GM21515 (cell line): ENCODE data around the gene DMD.
"Not testable (repeated sequence)": the region's sequence is repeated elsewhere in the genome, so short reads cannot be mapped to it uniquely, and the experiment has no call there.

Experiments used
- ATAC-seq: cut with Tn5 transposase; IDR thresholded peaks from one replicate; pipeline ENCODE4 v1.9.1; 2021; ENCODE audit not compliant: unreplicated experiment

Gene DMD

DNA sequence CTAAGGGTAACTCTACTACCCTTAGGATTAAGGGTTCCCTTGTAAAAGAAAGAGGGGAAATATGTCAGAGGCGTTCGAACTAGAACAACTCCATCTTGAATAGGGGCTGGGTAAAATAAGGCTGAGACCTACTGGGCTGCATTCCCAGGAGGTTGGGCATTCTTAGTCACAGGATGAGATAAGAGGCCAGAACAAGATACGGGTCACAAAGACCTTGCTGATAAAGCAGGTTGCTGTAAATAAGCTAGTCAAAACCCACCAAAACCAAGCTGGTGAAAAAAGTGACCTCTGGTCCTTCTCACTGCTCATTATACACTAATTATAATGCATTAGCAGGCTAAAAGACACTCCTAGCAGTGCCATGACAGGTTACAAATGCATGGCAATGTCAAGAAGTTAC, 922.0 kb downstream of the DMD start:
- no peak for ATAC-seq

GRCh38 chrX:32281853-32282252, 929.5 kb downstream of the DMD start:
- ATAC-seq: no peak

DNA sequence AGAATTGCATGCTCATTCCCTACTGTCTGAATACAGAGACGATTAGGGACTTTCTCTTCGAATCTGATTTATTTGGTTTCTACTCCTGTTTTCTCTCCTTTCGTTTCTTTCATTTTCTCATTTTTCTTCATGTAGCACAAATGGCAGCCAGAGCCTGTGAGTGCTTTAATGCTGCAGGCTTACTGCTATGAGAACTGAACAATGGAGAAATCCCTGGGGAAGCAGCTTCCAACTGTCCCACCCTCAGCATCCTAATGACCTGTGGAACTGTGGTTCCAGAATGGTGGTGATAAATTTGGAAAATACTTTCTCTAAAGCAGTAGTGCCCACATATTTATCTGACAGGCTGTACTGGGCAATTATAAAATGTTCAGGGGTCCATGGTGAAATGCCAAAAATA, 930.4 kb downstream of the DMD start:
- no peak for ATAC-seq

DNA sequence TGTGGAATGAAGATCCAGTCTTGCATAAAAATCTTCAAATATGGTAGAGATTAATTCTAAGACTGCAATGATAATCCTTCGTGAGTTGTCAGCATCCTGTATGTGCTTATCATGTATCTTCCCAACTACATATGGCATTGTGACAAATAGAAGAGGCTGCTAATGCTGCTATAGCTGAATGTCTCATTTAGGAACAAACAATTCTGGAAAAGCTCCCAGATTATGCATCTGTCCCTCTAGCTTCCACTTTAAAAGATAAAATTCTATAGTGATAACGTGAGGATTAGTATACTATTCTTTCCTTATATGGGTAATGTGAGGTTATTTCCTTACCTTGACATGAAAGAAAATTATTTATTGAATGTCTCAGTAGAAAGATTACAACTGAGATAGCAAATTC, 930.9 kb downstream of the DMD start:
- ATAC-seq: no peak

GRCh38 chrX:32276153-32276552, 935.2 kb downstream of the DMD start:
- ATAC-seq: no peak

- ATAC-seq: no peak
Measured at GRCh38 chrX:32269866-32270265, 941.5 kb downstream of the DMD start.

DNA sequence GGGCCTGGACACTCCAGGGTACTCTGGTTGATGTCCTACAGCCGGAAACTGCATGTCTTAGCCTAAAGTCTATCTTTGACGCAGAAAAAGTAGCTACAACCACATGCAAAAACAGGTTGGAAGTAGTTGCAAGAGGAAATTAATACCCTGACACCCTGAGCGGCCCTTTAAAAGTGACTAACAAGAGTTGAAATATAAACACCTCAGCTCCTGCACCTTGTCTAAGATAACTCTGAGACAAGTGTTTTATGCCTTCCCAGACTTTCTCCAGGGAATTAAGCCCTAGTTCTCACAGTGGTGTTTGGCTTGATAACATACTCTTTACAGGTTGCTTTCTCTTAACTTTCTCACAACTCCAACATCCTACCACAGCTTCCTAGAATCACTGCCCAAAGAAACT, 943.1 kb downstream of the DMD start:
- ATAC-seq: no peak

- ATAC-seq: no peak
Measured at GRCh38 chrX:32267796-32268195, 943.6 kb downstream of the DMD start.

DNA sequence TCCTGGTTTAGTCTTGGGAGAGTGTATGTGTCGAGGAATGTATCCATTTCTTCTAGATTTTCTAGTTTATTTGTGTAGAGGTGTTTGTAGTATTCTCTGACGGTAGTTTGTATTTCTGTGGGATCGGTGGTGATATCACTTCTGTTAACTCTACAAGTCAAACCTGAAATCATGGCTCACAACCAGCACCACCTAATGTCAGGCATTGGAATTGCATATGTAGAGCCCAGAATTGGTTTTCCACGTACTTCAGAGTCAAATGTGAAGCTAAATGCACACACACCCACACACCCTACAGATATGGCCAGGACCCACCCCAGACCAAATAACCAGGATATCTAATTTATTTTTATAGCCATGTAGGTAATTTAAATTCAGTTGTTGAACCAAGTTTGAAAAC, 964.7 kb downstream of the DMD start:
- not testable (repeated sequence) for ATAC-seq

DNA sequence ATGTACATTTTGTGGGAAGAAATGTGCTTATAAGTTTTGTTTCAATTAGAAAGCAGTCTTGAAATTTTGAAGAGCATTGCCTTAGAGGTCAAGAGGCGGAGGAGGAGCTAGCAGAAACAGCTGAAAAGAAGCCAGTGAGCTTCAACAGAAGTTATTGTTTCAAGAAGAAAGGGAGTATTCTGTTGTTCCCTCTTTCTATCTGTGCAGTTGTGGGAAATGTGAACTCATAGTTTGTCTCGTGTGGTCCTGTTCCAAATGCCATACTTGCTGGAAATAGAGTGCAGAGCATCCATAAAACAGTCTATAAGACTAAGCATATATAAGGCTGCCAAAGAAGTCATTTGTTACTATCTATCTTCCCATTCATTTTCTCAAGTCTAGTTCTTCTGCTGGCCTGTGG, 1015.7 kb downstream of the DMD start:
- no peak for ATAC-seq

GRCh38 chrX:32191316-32191715, 1020.0 kb downstream of the DMD start:
- ATAC-seq: no peak

DNA sequence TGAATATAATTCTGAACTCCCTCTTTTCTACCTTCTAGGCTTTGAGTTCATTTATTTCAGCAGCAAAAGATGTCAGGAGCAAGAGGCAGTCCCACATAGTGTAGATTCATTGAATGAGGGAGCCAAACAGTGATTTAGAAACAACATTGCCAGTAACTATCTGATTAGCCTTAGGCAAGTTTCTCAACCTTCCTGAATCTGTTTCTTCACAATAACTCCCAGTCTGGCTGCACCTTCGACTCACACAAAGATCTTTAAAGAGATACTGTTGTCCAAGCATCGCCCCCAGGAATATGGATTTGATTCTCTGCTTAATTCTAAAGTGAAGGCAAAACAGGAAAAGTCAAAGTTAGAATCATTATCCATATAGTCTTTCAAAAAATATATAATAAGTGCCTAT, 1026.2 kb downstream of the DMD start:
- no peak for ATAC-seq

DNA sequence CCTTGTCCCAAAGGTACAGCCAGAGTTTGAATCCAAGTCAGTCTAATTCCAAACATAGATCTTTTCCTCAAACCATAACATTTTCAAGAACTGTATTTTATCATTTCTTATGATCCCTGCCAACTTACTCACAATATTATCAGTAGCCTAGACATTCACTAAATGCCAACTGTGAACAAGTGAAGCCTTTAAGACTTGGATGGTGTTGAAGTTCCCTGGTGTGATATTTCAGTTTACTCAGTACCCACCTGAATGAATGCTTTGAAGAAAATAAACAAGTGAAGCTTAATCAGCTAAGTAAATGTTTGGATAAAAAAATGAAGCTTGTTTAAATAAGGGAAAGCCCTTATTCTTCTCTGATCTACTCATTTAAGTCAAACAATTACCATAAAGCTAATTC, 1028.3 kb downstream of the DMD start:
- ATAC-seq: no peak

- no peak for ATAC-seq
Measured at GRCh38 chrX:32176510-32176909, 1034.8 kb downstream of the DMD start.

DNA sequence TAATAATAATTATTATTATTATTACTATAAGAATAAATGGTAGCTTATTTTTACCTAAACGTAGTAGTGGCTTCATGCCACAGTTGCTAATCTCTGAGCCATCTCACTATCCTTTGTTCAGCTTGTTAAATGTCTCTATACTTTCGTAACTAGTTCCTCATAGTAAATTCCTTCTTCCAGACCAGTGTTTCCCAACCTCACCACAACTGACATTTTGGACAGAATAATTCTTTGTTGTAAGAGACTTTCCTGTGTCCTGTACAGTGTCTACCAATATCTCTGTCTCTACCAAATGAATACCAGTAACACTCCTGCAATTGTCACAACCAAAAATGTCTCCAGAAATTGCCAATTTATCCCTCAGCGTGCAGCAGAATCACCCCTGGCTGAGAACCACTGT, 1040.9 kb downstream of the DMD start:
- ATAC-seq: no peak

- no peak for ATAC-seq
Measured at GRCh38 chrX:32155044-32155638, 1056.2 kb downstream of the DMD start.

DNA sequence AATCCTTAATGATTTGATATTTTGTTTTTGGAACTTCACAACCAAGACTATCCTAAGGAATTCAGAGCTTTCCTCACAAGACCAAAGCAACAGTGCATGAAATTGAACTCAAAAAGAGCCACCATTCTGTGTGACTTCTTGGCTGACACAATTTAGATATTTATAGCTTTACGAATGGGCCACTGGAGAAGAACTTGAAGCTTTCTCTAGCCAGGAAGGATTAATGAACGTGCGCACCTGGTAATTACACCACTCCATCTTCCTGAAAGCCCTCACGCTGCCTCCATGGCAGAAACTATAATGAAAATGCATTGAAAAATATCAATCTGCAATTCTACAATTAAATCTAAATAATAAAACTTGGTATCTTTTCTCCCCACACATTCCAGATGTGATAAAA, 1057.8 kb downstream of the DMD start:
- no peak for ATAC-seq

DNA sequence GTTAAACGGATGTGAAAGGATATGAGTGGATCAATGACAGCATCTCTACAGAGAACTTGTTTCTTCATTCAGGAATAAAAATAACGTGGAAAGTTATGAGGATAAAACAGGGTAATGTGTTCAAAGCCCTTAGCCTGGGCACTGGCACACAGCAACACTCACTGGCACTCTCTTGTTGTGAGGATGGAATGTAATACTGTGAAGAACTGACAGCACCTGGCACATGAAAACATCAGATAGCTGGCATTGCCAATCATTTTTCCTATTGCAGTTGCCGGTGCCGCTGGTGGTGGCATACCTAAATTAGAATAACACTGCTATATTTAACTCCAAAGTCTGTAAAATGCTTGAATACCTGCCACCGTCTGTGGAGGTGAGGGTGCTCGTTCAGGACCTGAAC, 1061.2 kb downstream of the DMD start:
- no peak for ATAC-seq

DNA sequence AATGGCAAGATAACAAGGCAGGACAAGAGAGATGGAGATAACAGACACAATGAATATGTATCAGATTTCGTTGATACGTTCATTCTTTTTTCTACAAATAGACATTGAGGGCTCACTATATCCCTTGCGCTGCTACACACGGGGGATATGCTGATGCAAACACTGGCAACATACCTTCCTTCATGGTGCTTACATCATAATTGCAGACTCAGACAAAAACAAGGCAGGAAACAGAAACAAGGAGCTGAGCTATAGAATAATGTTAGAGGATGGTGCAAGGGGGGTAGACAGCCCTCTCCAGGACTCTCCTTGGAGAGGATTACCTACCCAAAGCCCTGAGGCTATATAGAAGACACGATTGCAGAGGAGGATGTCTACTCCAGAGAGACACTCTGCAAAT, 1069.5 kb downstream of the DMD start:
- ATAC-seq: no peak

DNA sequence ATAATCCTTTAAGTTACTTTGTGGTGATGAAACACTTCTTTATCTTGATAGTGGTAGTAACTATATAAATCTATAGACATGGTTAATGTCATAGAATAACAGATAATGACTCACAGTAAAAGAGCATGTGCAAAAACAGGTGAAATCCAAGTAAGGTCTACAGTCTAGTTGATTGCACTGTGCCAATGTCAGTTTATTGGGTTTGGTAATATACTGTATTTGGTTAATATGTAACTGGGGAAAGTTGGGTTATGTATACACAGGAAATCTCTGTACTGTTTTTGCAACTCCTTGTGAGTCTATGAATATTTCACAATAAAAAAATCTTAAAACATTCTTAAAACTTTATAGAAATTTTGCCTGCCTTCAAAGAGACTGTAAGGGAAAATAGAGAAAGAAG, 1071.9 kb downstream of the DMD start:
- no peak for ATAC-seq

- ATAC-seq: no peak
Measured at GRCh38 chrX:32137525-32137924, 1073.8 kb downstream of the DMD start.

GRCh38 chrX:32126997-32127396, 1084.4 kb downstream of the DMD start:
- no peak for ATAC-seq

DNA sequence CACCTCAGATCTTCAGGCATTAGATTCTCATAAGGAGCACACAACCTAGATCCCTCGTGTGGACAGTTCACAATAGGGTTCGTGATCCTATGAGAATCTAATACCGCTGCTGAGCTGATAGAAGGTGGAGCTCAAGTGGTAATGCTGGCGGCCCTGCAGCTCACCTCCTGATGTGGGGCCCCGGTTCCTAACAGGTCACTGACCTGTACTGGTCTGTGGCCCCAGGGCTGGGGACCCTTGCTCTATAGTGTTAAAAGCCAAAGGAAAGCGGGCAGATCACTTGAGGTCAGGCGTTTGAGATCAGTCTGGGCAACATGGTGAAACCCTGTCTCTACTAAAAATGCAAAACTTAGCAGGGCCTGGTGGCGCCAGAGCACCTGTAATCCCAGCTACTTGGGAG, 1092.5 kb downstream of the DMD start:
- ATAC-seq: no peak

DNA sequence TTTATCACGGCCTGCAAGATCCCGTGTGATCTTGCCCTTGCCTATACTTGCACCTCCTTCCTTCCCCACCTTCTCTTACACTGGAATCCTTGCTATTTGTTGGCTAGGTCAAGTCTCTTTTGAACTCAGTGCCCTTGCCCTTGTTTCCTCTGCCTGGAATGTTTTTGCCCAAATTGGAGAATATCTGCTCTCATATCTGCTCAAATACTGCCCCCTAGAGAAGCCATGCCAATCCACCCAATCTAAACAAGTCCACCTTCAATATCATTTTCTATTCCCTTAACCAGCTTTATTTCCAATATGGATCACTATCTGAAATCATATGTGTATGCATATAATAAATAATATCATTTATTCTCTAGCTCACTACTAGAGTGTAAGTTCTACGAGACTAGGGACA, 1095.3 kb downstream of the DMD start:
- no peak for ATAC-seq
